Ovary (tissue), 9 donors: ENCODE measurements around the gene PDE8A. TPM values are rescaled to one million over a fixed set of nuclear protein-coding genes. Genes with fewer than 3 reads are reported as not detected.
"Not testable (repeated sequence)": the region's sequence is repeated elsewhere in the genome, so short reads cannot be mapped to it uniquely, and the experiment has no call there.

Source experiments
- DNase-seq, 5 donors: peaks; one replicate each; pipeline ENCODE4 v3.0.0-alpha.2; 2019 to 2020
- H3K27ac ChIP-seq, 2 donors: fragments of 200-600 bp; one replicate each; pipeline versions ENCODE4 v1.5.1 to v1.8.0; 2019 to 2022
- H3K27me3 ChIP-seq: fragments of 200-600 bp; one replicate; pipeline ENCODE4 v1.8.0; 2022
- H3K36me3 ChIP-seq: fragments of 200-600 bp; sonication (generic); one replicate; pipeline ENCODE4 v1.5.1; 2019
- H3K4me1 ChIP-seq: one replicate; pipeline ENCODE4 v1.8.1; 2013; ENCODE audit warnings: mild to moderate bottlenecking, moderate library complexity; ENCODE audit not compliant: insufficient read depth
- H3K4me3 ChIP-seq: fragments of 200-600 bp; sonication (generic); one replicate; pipeline ENCODE4 v1.5.1; 2017
- H3K9me3 ChIP-seq, 2 donors: fragments of 200-600 bp in 1 of 2; sonication (generic) in 1 of 2; one replicate each; pipeline versions ENCODE4 v1.5.1 to v1.8.1; 2013 to 2019; ENCODE audit warnings: mild to moderate bottlenecking in 1 of 2, moderate library complexity in 1 of 2
- EP300 ChIP-seq: sonication (generic); formaldehyde crosslinking; IDR thresholded peaks from one replicate; pipeline ENCODE4 v1.6.1; 2017; ENCODE audit warnings: antibody characterized with exemption
- POLR2A ChIP-seq: fragments of 450-650 bp; IDR thresholded peaks from one replicate; pipeline ENCODE4 v1.6.1; 2017; ENCODE audit warnings: antibody characterized with exemption, mild to moderate bottlenecking, moderate library complexity
- WGBS, 3 donors: extraction: QIAGEN DNeasy Blood & Tissue Kit in 1 of 3; methylation state at CpG; one replicate each; pipeline versions ENCODE4 v1.1.5 to v1.1.7; 2013 to 2017; 5-methylcytosine and 5-hydroxymethylcytosine counted together
- intact Hi-C, 4 donors: fragments of 100-400 bp; cut with DNase I; formaldehyde crosslinking; loops; one replicate each; pipeline versions ENCODE4 v1.11.0 to v1.15.1; 2022 to 2023
- polyA plus RNA-seq, 2 donors: library from polyadenylated mRNA; stranded (reverse); fragments of 200-250 nt in 1 of 2; fragments of 350-450 nt in 1 of 2; fragmentation: Illumina TruSeq in 1 of 2; extraction: RNeasy Lipid Tissue Mini Kit (QIAGEN cat#74804) in 1 of 2; gene quantifications; one replicate each; pipeline ENCODE4 v1.2.3, GENCODE V29; 2013 to 2014
- total RNA-seq, 7 donors: library from RNA; depleted of rRNA in 2 of 7; stranded (reverse); fragments of >200 nt in 2 of 7; fragmentation: NEBNext Ultra II Directional in 3 of 7; extraction: Animal tissue kit (Norgen Biotek cat#: 25700) in 3 of 7; gene quantifications; one replicate each; pipeline versions ENCODE4 v1.1.0 to v1.2.4, GENCODE V29; 2016 to 2023
- TF ChIP-seq, protein P1 (sequence below), 3 donors: fragments of 450-650 bp in 2 of 3; fragments of 200-600 bp in 1 of 3; IDR thresholded peaks; one replicate each; pipeline versions ENCODE4 v1.5.1 to v1.8.0; 2016 to 2022; ENCODE audit warnings: antibody characterized with exemption in 3 of 3, mild to moderate bottlenecking in 1 of 3
- donor health status: DM: no; HTN: no; CAD: no; lungs with moderate emphysema.
- donor health status: DM: no; HTN: no; CAD: no.
- donor health status: Bipolar disorder and iron deficiency.
- donor health status: DM: yes; HTN: yes; CAD: no.
- donor health status: DM: no; HTN: no; CAD: no.
- donor health status: DM: yes; HTN: yes; CAD: no.

Gene PDE8A
- total and polyA plus RNA-seq, 9 donors = 13.8 to 61.8 (median 33.2) TPM

DNA sequence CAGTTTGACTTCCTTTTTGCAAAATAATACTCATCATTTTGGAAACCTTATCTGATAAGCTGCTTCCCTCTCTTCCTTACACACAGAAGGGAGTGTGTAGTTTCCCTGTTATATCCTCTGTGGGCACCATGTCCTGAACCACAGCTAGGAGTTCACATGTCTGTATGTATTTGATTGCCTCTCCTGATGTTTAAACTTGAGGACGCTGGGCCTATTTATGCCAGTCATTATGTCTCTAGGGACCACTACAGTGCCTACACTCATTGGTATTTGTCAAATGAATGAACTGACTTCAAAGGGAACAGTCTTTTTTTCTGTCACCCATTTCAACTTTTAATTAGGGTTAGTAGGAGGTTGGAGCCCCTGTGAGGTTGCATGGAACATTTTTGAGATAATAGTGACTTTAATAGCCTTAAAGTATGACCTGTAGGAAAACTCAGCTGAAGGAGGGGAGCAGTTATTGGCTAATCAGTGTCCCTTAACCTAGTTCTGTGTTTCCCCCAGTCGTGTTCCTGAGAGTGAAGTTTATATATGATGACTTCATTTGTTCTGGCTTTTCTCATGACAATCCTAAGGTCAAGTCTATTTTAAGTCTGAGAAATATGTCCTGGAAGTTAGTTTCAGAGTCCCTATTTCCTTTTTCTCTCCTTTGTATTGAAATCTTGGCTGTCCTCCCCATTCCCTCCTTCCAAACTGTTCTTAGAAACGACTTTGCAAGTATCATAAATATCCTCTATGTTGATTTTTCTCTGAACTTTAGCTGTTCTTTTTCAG, 28.9 kb downstream of the PDE8A start:
- H3K27me3 ChIP-seq = no peaks in the 10 kb centered on the region
- H3K27ac ChIP-seq = peak overlapping the region in 1 of 2 donors; percentile 52
- intact Hi-C loops = no loop called here
- H3K4me3 ChIP-seq = no peak overlapping the region
- 5 to 15% (median 14%) methylated on average over 3 of the region's 3 CpGs for WGBS, 3 donors
- no peaks in the 10 kb centered on the region for H3K36me3 ChIP-seq
- no peaks in the 10 kb centered on the region for H3K9me3 ChIP-seq
- H3K4me1 ChIP-seq = peaks cover 21% of the 10 kb centered on the region
- DNase-seq = no peak
- TF ChIP-seq POLR2A = no peak
- TF ChIP-seq EP300 = no peak
- TF ChIP-seq, protein P1, sequence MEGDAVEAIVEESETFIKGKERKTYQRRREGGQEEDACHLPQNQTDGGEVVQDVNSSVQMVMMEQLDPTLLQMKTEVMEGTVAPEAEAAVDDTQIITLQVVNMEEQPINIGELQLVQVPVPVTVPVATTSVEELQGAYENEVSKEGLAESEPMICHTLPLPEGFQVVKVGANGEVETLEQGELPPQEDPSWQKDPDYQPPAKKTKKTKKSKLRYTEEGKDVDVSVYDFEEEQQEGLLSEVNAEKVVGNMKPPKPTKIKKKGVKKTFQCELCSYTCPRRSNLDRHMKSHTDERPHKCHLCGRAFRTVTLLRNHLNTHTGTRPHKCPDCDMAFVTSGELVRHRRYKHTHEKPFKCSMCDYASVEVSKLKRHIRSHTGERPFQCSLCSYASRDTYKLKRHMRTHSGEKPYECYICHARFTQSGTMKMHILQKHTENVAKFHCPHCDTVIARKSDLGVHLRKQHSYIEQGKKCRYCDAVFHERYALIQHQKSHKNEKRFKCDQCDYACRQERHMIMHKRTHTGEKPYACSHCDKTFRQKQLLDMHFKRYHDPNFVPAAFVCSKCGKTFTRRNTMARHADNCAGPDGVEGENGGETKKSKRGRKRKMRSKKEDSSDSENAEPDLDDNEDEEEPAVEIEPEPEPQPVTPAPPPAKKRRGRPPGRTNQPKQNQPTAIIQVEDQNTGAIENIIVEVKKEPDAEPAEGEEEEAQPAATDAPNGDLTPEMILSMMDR (IDR thresholded peaks at IDR 0.05) = peak in 1 of 3 donors; percentile 26

DNA sequence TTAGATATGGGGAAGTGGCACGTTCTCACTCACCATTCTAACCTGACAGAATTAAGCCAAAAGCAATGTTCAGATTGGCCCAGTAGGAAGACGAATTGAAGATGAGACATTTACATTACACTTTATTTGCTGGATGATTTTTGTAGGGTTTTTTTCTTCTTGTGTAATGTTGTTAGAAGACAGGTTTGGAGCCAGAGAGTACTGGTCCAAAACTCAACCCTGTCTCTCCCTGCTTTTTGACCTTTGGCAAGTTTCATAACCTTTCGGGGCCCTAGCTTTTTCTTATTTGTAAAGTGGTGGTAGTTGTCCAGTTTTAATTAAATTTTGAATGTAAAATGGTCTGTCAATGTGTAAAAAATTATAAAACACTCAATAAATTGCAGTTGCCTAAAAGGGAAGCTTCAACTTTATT, 29.5 kb downstream of the PDE8A start:
- intact Hi-C loops = no loop called here
- WGBS, 3 donors = 4 to 16% (median 8%) methylated on average over 3 of the region's 3 CpGs
- peak overlapping the region; percentile 32 to 52 for H3K27ac ChIP-seq
- H3K4me3 ChIP-seq = no peak overlapping the region
- DNase-seq = no peak
- TF ChIP-seq EP300 (no peak), POLR2A (no peak)
- TF ChIP-seq, protein P1 (IDR thresholded peaks at IDR 0.05) = no peak
- no peaks in the 10 kb centered on the region for H3K27me3 ChIP-seq
- H3K4me1 ChIP-seq = peaks cover 21% of the 10 kb centered on the region
- H3K9me3 ChIP-seq = no peaks in the 10 kb centered on the region
- no peaks in the 10 kb centered on the region for H3K36me3 ChIP-seq

DNA sequence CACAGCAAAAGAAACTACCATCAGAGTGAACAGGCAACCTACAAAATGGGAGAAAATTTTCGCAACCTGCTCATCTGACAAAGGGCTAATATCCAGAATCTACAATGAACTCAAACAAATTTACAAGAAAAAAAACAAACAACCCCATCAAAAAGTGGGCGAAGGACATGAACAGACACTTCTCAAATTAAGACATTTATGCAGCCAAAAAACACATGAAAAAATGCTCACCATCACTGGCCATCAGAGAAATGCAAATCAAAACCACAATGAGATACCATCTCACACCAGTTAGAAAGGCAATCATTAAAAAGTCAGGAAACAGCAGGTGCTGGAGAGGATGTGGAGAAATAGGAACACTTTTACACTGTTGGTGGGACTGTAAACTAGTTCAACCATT, 30.1 kb downstream of the PDE8A start:
- H3K9me3 ChIP-seq, H3K4me3 ChIP-seq, H3K27ac ChIP-seq, intact Hi-C loops, H3K27me3 ChIP-seq, DNase-seq, H3K36me3 ChIP-seq: not testable (repeated sequence)
- WGBS, 3 donors = 98 to 100% (median 100%) methylated on average over 1 to 2 of the region's 2 CpGs
- H3K4me1 ChIP-seq = peaks cover 21% of the 10 kb centered on the region

DNA sequence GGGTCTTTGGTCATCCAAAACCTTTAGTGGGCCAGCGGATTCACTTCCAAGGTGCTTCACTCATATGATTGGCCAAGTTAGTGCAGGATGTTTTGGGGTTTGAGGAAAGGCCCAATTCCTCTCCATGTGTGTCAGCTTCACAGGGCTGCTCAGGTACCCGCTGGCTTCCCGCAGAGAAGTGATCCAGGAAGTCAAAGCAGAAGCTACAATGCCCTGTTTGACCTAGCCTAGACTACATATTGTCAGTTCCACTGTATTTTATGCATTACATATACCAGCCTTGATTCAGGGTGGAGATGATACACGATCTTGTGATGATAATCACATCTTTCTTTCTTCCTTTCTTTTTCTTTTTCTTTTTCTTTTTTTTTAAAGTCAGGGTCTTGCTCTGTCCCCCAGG, 32.1 kb downstream of the PDE8A start:
- WGBS, 3 donors = 88 to 95% (median 93%) methylated on average over 4 of the region's 4 CpGs
- H3K4me1 ChIP-seq = peaks cover 10% of the 10 kb centered on the region

DNA sequence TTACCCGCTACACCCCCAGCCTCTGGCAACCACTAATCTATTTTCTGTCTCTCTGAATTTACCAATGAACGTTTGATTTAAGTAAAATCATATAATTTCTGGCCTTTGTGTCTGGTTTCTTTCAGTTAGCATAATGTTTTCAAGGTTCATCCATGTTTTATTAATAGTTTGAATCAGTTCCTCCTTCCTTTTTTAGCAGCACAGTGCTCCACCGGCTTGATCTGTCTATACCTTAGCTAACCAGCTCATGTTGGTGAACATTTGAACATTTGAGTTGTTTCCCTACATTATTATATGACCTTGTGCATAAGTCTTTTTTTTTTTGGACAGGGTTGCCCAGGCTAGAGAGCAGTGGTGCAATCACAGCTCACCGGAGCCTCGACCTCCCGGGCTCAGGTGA, 33.3 kb downstream of the PDE8A start:
- Histone ChIP-seq H3K27me3 (no peaks in the 10 kb centered on the region), H3K4me1 (peaks cover 9% of the 10 kb centered on the region), H3K27ac (no peak overlapping the region), H3K4me3 (no peak overlapping the region), H3K9me3 (no peaks in the 10 kb centered on the region), H3K36me3 (no peaks in the 10 kb centered on the region)
- TF ChIP-seq EP300 (no peak), POLR2A (no peak)
- TF ChIP-seq, protein P1 (IDR thresholded peaks at IDR 0.05) = no peak
- WGBS, 3 donors = 78 to 85% (median 79%) methylated on average over 6 of the region's 6 CpGs
- intact Hi-C loops = no loop called here
- no peak for DNase-seq

More for the DNA sequence above, 32.1 kb downstream of the PDE8A start:
- Histone ChIP-seq H3K27ac (no peak overlapping the region), H3K27me3 (no peaks in the 10 kb centered on the region), H3K36me3 (no peaks in the 10 kb centered on the region), H3K9me3 (no peaks in the 10 kb centered on the region), H3K4me3 (no peak overlapping the region)
- no peak for TF ChIP-seq EP300
- no peak for TF ChIP-seq POLR2A
- TF ChIP-seq, protein P1 (IDR thresholded peaks at IDR 0.05) = no peak
- DNase-seq = no peak
- intact Hi-C loops = no loop called here
